Left lobe of liver (tissue), 2 donors: ENCODE measurements around the gene CAMTA1. TPM values are rescaled to one million over a fixed set of nuclear protein-coding genes. Genes with fewer than 3 reads are reported as not detected.
A peak's percentile ranks its signal among the peaks of the same experiment; 100 is the strongest.
"Not testable (repeated sequence)": the region's sequence is repeated elsewhere in the genome, so short reads cannot be mapped to it uniquely, and the experiment has no call there.

Experiments
- ATAC-seq: fragments of 200-7000 bp; cut with Tn5 transposase; one replicate; pipeline ENCODE4 v1.9.1; 2020; ENCODE audit warnings: mild to moderate bottlenecking, moderate library complexity
- DNase-seq: peaks from one replicate; pipeline ENCODE4 v3.0.0-alpha.2; 2020; ENCODE audit warnings: low spot score
- total RNA-seq: library from RNA; stranded (reverse); gene quantifications from one replicate; pipeline ENCODE4 v1.2.1, GENCODE V29; 2021
- donor health status: DM: no; HTN: no; CAD: no; lungs with moderate emphysema.
- donor health status: DM: no; HTN: yes; CAD: no.

Gene CAMTA1
- total RNA-seq, 1 donor from 2014 or later: 33.6 TPM

GRCh38 chr1:6904476-6905170 lies 119.4 kb downstream of the CAMTA1 start:
- DNase-seq (no peak), ATAC-seq (no peak)

GRCh38 chr1:6905331-6905730 lies 120.1 kb downstream of the CAMTA1 start:
- DNase-seq (no peak), ATAC-seq (no peak)

- no peak for DNase-seq
- ATAC-seq: no peak
These were observed 120.5 kb downstream of the CAMTA1 start for GRCh38 chr1:6905790-6906189.

- DNase-seq (no peak), ATAC-seq (no peak)
These were observed 121.5 kb downstream of the CAMTA1 start for GRCh38 chr1:6906783-6907182.

GRCh38 chr1:6907201-6907600 lies 121.9 kb downstream of the CAMTA1 start:
- DNase-seq (no peak), ATAC-seq (no peak)

- no peak for DNase-seq
- no peak for ATAC-seq
These were observed 122.6 kb downstream of the CAMTA1 start for GRCh38 chr1:6907676-6908434.

- DNase-seq (no peak), ATAC-seq (no peak)
These were observed 124.1 kb downstream of the CAMTA1 start for GRCh38 chr1:6909401-6909800.

- peak; percentile 34 for ATAC-seq
These were observed 124.6 kb downstream of the CAMTA1 start for GRCh38 chr1:6909857-6910256.

GRCh38 chr1:6911021-6911941 lies 126.0 kb downstream of the CAMTA1 start:
- DNase-seq: no peak
- no peak for ATAC-seq

More at GRCh38 chr1:6909857-6910256, 124.6 kb downstream of the CAMTA1 start:
- DNase-seq: no peak

GRCh38 chr1:6911974-6912373 lies 126.7 kb downstream of the CAMTA1 start:
- peak; percentile 37 for ATAC-seq

GRCh38 chr1:6912518-6912917 lies 127.3 kb downstream of the CAMTA1 start:
- no peak for ATAC-seq
- DNase-seq: no peak

More at GRCh38 chr1:6911974-6912373, 126.7 kb downstream of the CAMTA1 start:
- no peak for DNase-seq

- no peak for ATAC-seq
- DNase-seq: no peak
These were observed 127.8 kb downstream of the CAMTA1 start for GRCh38 chr1:6913086-6913485.

GRCh38 chr1:6914706-6915105 lies 129.5 kb downstream of the CAMTA1 start:
- ATAC-seq (no peak), DNase-seq (no peak)

- ATAC-seq: no peak
These were observed 130.8 kb downstream of the CAMTA1 start for GRCh38 chr1:6915999-6916565.

GRCh38 chr1:6917067-6917466 lies 131.8 kb downstream of the CAMTA1 start:
- no peak for DNase-seq
- no peak for ATAC-seq

More at GRCh38 chr1:6915999-6916565, 130.8 kb downstream of the CAMTA1 start:
- DNase-seq: no peak

GRCh38 chr1:6918186-6918924 lies 133.1 kb downstream of the CAMTA1 start:
- no peak for ATAC-seq

GRCh38 chr1:6918925-6919511 lies 133.8 kb downstream of the CAMTA1 start:
- ATAC-seq (no peak), DNase-seq (no peak)

More at GRCh38 chr1:6918186-6918924, 133.1 kb downstream of the CAMTA1 start:
- no peak for DNase-seq

- ATAC-seq, DNase-seq: not testable (repeated sequence)
These were observed 136.3 kb downstream of the CAMTA1 start for GRCh38 chr1:6921506-6921905.

GRCh38 chr1:6922096-6922931 lies 137.1 kb downstream of the CAMTA1 start:
- ATAC-seq (peak; percentile 31), DNase-seq (no peak)
